ENCODE results near the gene PHF19. TPM values are rescaled to one million over a fixed set of nuclear protein-coding genes. Genes with fewer than 3 reads are reported as not detected.
A peak's percentile ranks its signal among the peaks of the same experiment; 100 is the strongest.

PHF19 gene
- total RNA-seq, 4 donors from 2014 or later, result 7.2 to 76.7 (median 20.6) TPM

DNA sequence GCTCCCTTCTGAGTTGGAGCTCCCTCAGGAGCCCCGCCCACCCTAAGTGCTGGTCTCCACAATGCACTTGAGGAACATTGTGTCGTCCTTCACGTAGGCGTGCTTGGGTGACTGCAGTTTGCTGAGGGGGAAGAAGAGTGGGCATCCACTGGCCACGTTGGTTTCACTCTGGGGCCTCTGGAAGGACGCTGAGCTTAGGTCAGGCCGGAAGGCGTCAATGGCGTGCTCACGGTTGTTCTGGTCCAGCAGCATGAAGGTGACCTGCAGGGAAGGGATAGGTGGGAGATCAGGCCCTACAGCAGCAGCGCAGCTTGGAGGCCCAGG is 28.0 kb upstream of the PHF19 start:
- no peak overlapping the region for H3K4me3 ChIP-seq
- no peak for DNase-seq
- peaks cover 0 to 12% (median 0%) of the 10 kb centered on the region in 4 donors for H3K4me1 ChIP-seq
- H3K36me3 ChIP-seq, result peaks cover 0 to 5% (median 0%) of the 10 kb centered on the region in 3 donors
- H3K27ac ChIP-seq, result peak overlapping the region in 3 of 4 donors; percentile 67 to 69 (median 69)
- TF ChIP-seq CTCF (IDR thresholded peaks at IDR 0.05) (no peak), POLR2A (IDR thresholded peaks at IDR 0.05) (no peak)
- no peaks in the 10 kb centered on the region for H3K27me3 ChIP-seq
- no peaks in the 10 kb centered on the region for H3K9me3 ChIP-seq

DNA sequence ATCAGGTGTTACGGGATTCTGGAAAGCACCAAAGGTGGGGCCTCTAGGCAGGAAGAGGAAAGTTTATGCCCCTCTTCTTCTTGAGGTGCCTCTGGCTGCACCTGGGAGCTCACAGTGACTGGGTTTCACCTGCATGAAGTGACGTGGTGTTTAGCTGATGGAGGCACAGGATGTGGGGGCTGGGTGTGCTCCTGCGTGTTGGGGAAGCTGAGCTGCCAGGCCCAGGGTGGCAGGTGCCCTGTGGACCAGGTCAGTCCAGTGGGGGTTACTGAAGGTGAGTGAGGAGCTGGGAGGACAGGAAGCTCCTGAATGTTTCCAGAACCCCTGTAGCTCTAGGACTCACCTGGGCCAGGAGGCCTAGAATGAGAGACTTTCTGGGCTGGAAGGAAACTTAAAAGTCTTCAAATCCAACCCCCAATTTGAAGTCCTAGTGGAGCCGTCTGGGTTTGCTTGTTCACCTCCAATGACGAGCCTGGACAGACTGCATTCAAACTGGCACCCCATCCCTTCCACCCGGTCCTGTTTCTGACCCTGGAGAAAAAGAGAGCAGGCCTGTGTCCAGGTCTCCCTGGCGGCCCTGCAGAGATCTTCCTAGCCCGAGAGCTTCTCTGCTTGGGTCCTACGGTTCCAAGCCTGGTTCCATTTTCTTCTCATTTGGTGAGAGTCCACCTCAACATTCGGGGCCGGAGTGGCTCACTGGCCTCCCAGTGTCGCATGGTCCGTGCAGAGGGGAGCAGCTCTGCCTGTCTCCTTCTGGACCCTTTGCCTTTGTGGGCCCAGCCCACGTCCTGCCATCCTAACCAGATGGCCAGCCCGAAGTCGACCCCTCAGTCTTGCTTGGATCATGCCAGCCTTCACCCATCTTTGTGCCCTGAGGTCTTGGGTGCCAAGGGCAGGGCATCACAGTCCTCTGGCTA is 27.3 kb upstream of the PHF19 start:
- DNase-seq, result peak in 2 of 3 donors; percentile 87 to 90
- Histone ChIP-seq H3K9me3 (no peaks in the 10 kb centered on the region), H3K36me3 (peaks cover 0 to 5% (median 0%) of the 10 kb centered on the region in 3 donors), H3K27ac (peak overlapping the region; percentile 39 to 69 (median 68)), H3K4me1 (peaks cover 0 to 12% (median 0%) of the 10 kb centered on the region in 4 donors), H3K27me3 (no peaks in the 10 kb centered on the region), H3K4me3 (no peak overlapping the region)
- TF ChIP-seq CTCF (IDR thresholded peaks at IDR 0.05) (no peak), POLR2A (IDR thresholded peaks at IDR 0.05) (no peak)

GRCh38 chr9:120902569-120903535 is 25.9 kb upstream of the PHF19 start:
- H3K27ac ChIP-seq, result peak overlapping the region; percentile 39 to 69 (median 54)
- no peaks in the 10 kb centered on the region for H3K9me3 ChIP-seq
- DNase-seq, result no peak
- no peak overlapping the region for H3K4me3 ChIP-seq
- peaks cover 0 to 12% (median 0%) of the 10 kb centered on the region in 4 donors for H3K4me1 ChIP-seq
- no peaks in the 10 kb centered on the region for H3K27me3 ChIP-seq
- H3K36me3 ChIP-seq, result peaks cover 0 to 5% (median 0%) of the 10 kb centered on the region in 3 donors
- no peak for TF ChIP-seq POLR2A (IDR thresholded peaks at IDR 0.05)
- no peak for TF ChIP-seq CTCF (IDR thresholded peaks at IDR 0.05)

DNA sequence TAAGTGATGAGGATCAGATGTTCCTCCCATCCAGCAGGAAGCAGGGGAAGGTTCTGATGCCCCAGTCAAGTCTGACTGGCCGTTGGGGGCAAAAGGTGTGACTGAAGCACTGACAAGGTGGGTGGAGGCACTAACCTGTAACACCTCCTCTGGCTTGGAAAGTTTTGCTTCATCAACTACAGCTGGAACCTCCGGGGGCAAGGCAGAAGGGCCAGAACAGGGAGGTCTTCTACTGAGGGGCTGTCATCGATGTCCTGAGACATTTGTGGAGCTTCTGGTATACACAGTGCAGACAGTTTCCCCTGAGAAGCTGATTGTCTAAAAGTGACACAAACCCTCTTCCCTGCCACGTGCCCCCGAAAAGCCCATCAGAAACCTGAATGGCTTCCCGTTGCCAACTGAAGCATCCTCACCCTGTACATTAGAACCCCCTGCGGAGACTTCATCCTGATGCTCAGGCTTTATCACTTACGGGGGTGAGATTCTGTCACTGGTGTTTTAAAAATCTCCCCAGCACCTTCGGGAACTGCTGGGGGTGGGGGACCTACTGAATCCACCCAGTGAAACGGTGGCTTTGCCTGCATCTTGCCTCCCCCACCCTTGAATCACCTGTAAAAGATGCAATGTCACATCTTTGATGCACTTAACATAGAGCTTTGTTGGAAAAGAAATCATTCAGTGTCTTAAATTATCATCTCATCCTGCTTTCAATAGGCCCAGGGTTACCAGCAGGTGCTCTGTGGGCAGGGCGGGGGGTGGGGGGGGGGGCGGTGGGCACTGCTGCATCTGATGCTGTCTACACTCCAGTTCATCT is 25.0 kb upstream of the PHF19 start:
- H3K4me3 ChIP-seq, result no peak overlapping the region
- no peak for DNase-seq
- TF ChIP-seq CTCF (IDR thresholded peaks at IDR 0.05) (no peak), POLR2A (IDR thresholded peaks at IDR 0.05) (no peak)
- H3K9me3 ChIP-seq, result no peaks in the 10 kb centered on the region
- peaks cover 0 to 5% (median 0%) of the 10 kb centered on the region in 3 donors for H3K36me3 ChIP-seq
- peaks cover 0 to 14% (median 3%) of the 10 kb centered on the region in 4 donors for H3K4me1 ChIP-seq
- H3K27me3 ChIP-seq, result no peaks in the 10 kb centered on the region
- peak overlapping the region in 1 of 4 donors; percentile 69 for H3K27ac ChIP-seq

- H3K9me3 ChIP-seq, result no peaks in the 10 kb centered on the region
- peaks cover 0 to 5% (median 0%) of the 10 kb centered on the region in 3 donors for H3K36me3 ChIP-seq
- no peak for DNase-seq
- H3K4me3 ChIP-seq, result no peak overlapping the region
- TF ChIP-seq CTCF (IDR thresholded peaks at IDR 0.05) (no peak), POLR2A (IDR thresholded peaks at IDR 0.05) (no peak)
- no peaks in the 10 kb centered on the region for H3K27me3 ChIP-seq
- H3K27ac ChIP-seq, result no peak overlapping the region
- peaks cover 0 to 17% (median 6%) of the 10 kb centered on the region in 4 donors for H3K4me1 ChIP-seq
Measured at GRCh38 chr9:120900824-120901223, 23.8 kb upstream of the PHF19 start.

Data from Peyer's patch (tissue), 4 donors.